Heart left ventricle (tissue), 16 donors: ENCODE measurements around the gene CBX8. TPM values are rescaled to one million over a fixed set of nuclear protein-coding genes. Genes with fewer than 3 reads are reported as not detected.
A peak's percentile ranks its signal among the peaks of the same experiment; 100 is the strongest.

Experiments
- ATAC-seq, 4 donors: fragments of 200-7000 bp; cut with Tn5 transposase; one replicate each; pipeline ENCODE4 v1.9.1; 2020 to 2022; ENCODE audit warnings: moderate library complexity in 4 of 4, mild to moderate bottlenecking in 3 of 4, moderate number of reproducible peaks in 1 of 4
- DNase-seq, 5 donors: peaks; one replicate each; pipeline ENCODE4 v3.0.0-alpha.2; 2020
- H3K27ac ChIP-seq, 12 donors: fragments of 200-600 bp; sonication (generic) in 4 of 12; one replicate each; pipeline versions ENCODE4 v1.5.0 to v1.8.0; 2016 to 2022; ENCODE audit warnings: mild to moderate bottlenecking in 2 of 12
- H3K27me3 ChIP-seq, 9 donors: fragments of 200-600 bp; sonication (generic) in 2 of 9; one replicate each; pipeline versions ENCODE4 v1.5.1 to v1.8.0; 2016 to 2022; ENCODE audit warnings: mild to moderate bottlenecking in 3 of 9
- H3K36me3 ChIP-seq, 9 donors: fragments of 200-600 bp; sonication (generic) in 2 of 9; one replicate each; pipeline versions ENCODE4 v1.5.0 to v1.8.0; 2018 to 2022; ENCODE audit warnings: mild to moderate bottlenecking in 2 of 9
- H3K4me1 ChIP-seq, 12 donors: fragments of 200-600 bp; sonication (generic) in 4 of 12; one replicate each; pipeline versions ENCODE4 v1.5.0 to v1.8.0; 2016 to 2022; ENCODE audit warnings: mild to moderate bottlenecking in 3 of 12
- H3K4me3 ChIP-seq, 12 donors: fragments of 200-600 bp; sonication (generic) in 4 of 12; one replicate each; pipeline versions ENCODE4 v1.5.0 to v1.8.0; 2017 to 2022; ENCODE audit warnings: mild to moderate bottlenecking in 9 of 12, moderate library complexity in 4 of 12
- H3K9me3 ChIP-seq, 12 donors: fragments of 200-600 bp; sonication (generic) in 4 of 12; one replicate each; pipeline versions ENCODE4 v1.5.0 to v1.8.0; 2016 to 2022; ENCODE audit warnings: mild to moderate bottlenecking in 1 of 12
- POLR2A ChIP-seq, 2 donors: fragments of 450-650 bp; IDR thresholded peaks; one replicate each; pipeline ENCODE4 v1.6.1; 2017; ENCODE audit warnings: antibody characterized with exemption in 2 of 2, mild to moderate bottlenecking in 2 of 2, moderate library complexity in 2 of 2
- WGBS, 4 donors: extraction: QIAGEN DNeasy Blood & Tissue Kit in 2 of 4; methylation state at CpG; one replicate each; pipeline versions ENCODE4 v1.1.5 to v1.1.7; 2013 to 2018; 5-methylcytosine and 5-hydroxymethylcytosine counted together
- intact Hi-C, 10 donors: fragments of 100-400 bp; cut with DNase I; formaldehyde crosslinking; loops; one replicate each; pipeline versions ENCODE4 v1.11.1 to v1.14.2; 2022
- polyA plus RNA-seq, 2 donors: library from polyadenylated mRNA; stranded (reverse); fragments of 200-250 nt; gene quantifications; one replicate each; pipeline ENCODE4 v1.2.3, GENCODE V29; 2013
- total RNA-seq, 9 donors: library from RNA; depleted of rRNA in 2 of 9; stranded (reverse); fragments of >200 nt in 2 of 9; fragmentation: NEBNext Ultra II Directional in 3 of 9; extraction: Animal tissue kit (Norgen Biotek cat#: 25700) in 3 of 9; gene quantifications; one replicate each; pipeline versions ENCODE4 v1.1.0 to v1.2.4, GENCODE V29; 2016 to 2023
- TF ChIP-seq, protein P1 (sequence below), 12 donors: fragments of 200-600 bp; sonication (generic) in 4 of 12; IDR thresholded peaks; one replicate each; pipeline versions ENCODE4 v1.5.0 to v1.8.0; 2018 to 2022; ENCODE audit warnings: antibody characterized with exemption in 12 of 12, mild to moderate bottlenecking in 5 of 12
- donor health status: ischemic (EF 13 %, LVEDD 7.1; RV severe dilation, severe dysfunction).
- donor health status: healthy with polysubstance abuse.
- donor health status: DM: no; HTN: yes; CAD: no.
- donor health status: DM: no; HTN: no; CAD: no.
- donor health status: ischemic (EF 25% LVEDD 6.9; RV normal size, moderate dysfunction).
- donor health status: ischemic (EF 25% LVEDD 5.7; RV mildly dilated, moderate dysfunction).
- donor health status: healthy.
- donor health status: DM: yes; HTN: yes; CAD: no.
- donor health status: ischemic (EF 35%, LVEDD 5.7; RV mildly dilated, moderate dysfunction).
- donor health status: nonischemic (EF 11% LVEDD 7.7; RV severe dilation, severe dysfunction).
- donor health status: DM: yes; HTN: yes; CAD: no.
- donor health status: PGD.
- donor health status: ischemic (EF 29% LVEDD 5.4; RV normal size, mild dysfunction).
- donor health status: nonischemic (EF 23%, LVEDD 6.1; RV moderate dilation, normal function).

Gene CBX8
- total and polyA plus RNA-seq, 11 donors = 1.5 to 9.2 (median 5.1) TPM

DNA sequence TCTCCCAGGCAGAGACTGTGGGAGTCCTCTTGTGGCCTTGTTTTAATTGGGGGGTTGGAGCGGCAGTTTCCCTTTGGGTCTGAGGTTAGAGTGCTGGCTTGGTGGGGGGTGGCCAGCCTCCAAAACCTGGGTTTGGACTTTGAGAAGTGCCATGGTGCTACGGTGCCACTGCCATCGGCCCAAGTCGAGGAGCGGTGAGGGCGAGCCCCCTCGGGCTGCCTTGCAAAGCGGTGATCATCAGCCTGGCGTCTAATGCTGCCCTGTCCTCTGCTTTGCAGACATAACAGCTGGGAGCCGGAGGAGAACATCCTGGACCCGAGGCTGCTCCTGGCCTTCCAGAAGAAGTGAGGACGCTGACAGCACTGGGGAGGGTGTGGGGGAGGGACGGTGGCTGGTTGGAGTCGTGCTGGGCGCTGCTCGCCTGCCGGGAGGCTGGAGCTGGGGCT, 17.8 kb downstream of the CBX8 start:
- peaks cover 0 to 38% (median 17%) of the 10 kb centered on the region in 12 donors for H3K4me1 ChIP-seq
- H3K36me3 ChIP-seq = peaks cover 0 to 2% (median 0%) of the 10 kb centered on the region in 9 donors
- TF ChIP-seq POLR2A (IDR thresholded peaks at IDR 0.05) = no peak
- TF ChIP-seq, protein P1, sequence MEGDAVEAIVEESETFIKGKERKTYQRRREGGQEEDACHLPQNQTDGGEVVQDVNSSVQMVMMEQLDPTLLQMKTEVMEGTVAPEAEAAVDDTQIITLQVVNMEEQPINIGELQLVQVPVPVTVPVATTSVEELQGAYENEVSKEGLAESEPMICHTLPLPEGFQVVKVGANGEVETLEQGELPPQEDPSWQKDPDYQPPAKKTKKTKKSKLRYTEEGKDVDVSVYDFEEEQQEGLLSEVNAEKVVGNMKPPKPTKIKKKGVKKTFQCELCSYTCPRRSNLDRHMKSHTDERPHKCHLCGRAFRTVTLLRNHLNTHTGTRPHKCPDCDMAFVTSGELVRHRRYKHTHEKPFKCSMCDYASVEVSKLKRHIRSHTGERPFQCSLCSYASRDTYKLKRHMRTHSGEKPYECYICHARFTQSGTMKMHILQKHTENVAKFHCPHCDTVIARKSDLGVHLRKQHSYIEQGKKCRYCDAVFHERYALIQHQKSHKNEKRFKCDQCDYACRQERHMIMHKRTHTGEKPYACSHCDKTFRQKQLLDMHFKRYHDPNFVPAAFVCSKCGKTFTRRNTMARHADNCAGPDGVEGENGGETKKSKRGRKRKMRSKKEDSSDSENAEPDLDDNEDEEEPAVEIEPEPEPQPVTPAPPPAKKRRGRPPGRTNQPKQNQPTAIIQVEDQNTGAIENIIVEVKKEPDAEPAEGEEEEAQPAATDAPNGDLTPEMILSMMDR (IDR thresholded peaks at IDR 0.05) = no peak
- DNase-seq (peak in 1 of 5 donors; percentile 47), ATAC-seq (no peak)
- peak overlapping the region in 11 of 12 donors; percentile 47 to 96 (median 76) for H3K4me3 ChIP-seq
- peak overlapping the region in 1 of 12 donors; percentile 82 for H3K27ac ChIP-seq
- no peaks in the 10 kb centered on the region for H3K9me3 ChIP-seq
- WGBS, 4 donors = 31 to 42% (median 35%) methylated on average over 10 to 17 of the region's 17 CpGs
- intact Hi-C loops = loop anchor here in 2 of 10 donors (5.0 kb wide), 1 partner anchor 37 kb away; no protein-coding TSS in a partner anchor
- peaks cover 0 to 58% (median 5%) of the 10 kb centered on the region in 9 donors for H3K27me3 ChIP-seq

DNA sequence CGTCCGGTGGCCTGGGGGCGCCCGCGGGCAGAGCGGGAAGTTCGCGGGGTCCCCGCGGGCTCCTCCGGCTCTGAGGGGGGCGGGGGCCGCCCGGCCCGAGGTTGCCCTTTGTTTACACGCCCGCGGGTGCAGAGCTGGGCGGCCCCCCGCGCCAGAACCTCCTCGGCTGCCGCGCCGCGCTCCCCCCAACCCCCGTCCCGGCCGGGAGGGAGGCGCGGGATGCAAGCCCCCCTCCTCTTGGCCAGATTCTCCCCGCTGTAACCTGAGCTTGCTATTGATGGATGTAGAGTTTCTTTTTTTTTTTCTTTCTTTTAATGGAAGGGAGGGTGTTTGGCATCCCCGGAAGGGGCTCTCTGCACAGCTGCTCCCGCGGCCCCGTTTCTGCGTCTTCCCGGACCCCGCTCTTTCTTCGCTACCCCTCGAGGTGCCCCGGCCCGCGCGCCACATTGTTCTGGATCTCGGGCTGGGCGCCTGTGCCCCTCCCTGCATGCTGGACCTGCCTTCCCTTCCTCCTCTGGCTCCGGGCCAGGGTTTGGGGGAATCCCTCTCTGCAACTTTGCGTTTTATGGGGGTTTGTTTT, 18.3 kb downstream of the CBX8 start:
- WGBS, 4 donors = 3 to 6% (median 4%) methylated on average over 26 to 49 of the region's 49 CpGs
- ATAC-seq (peak in 2 of 4 donors; percentile 5), DNase-seq (peak in 1 of 5 donors; percentile 69)
- no peaks in the 10 kb centered on the region for H3K9me3 ChIP-seq
- H3K36me3 ChIP-seq = no peaks in the 10 kb centered on the region
- H3K27ac ChIP-seq = peak overlapping the region in 9 of 12 donors; percentile 22 to 82 (median 69)
- peak overlapping the region; percentile 47 to 96 (median 76) for H3K4me3 ChIP-seq
- H3K27me3 ChIP-seq = peaks cover 0 to 63% (median 5%) of the 10 kb centered on the region in 9 donors
- peaks cover 0 to 38% (median 17%) of the 10 kb centered on the region in 12 donors for H3K4me1 ChIP-seq
- intact Hi-C loops = loop anchor here in 2 of 10 donors (5.0 kb wide), 1 partner anchor 36 kb away; no protein-coding TSS in a partner anchor
- no peak for TF ChIP-seq POLR2A (IDR thresholded peaks at IDR 0.05)

DNA sequence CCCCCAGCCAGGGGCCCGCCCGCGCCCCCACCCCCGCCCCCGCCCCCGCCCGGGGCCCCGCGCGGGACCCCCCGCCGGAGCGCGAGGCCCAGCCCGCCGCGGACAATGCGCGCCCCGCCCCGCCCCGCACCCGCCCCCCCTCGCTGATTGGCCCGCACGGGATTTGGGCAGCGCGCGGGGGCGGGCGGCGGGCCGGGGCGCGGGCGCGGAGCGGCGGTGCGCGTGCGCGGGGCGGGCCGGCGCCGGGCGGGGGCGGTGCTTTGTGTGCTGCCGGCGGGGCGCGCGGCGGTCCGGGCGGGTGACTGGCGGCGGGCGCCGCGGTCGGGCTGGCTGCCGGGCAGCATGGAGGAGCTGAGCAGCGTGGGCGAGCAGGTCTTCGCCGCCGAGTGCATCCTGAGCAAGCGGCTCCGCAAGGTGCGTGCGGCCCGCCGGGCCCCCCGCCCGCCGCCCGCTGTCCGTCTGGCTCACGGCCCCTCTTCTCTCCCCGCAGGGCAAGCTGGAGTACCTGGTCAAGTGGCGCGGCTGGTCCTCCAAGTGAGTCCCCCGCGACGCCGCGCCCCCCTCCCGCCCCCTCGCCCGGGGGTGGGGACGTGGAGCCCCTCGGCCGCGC, 18.9 kb downstream of the CBX8 start, which contains the start of gene CBX2:
Gene CBX2 (plus strand): TSS at position 255 of the 610 bp plus-strand sequence. CDS start 88 bp downstream, at position 343.
- peak in 3 of 4 donors; percentile 70 to 81 (median 80) for ATAC-seq
- intact Hi-C loops = loop anchor here in 3 of 10 donors (2.0 to 5.0 kb wide), 2 partner anchors 31 to 36 kb away; no protein-coding TSS in a partner anchor
- H3K27ac ChIP-seq = peak within 1 kb of the TSS; percentile 55 to 84 (median 77)
- H3K27me3 ChIP-seq = peaks cover 0 to 65% (median 5%) of the 10 kb centered on the region in 9 donors
- WGBS, 4 donors = 1% methylated on average over 23 to 96 of the region's 96 CpGs; no CpG with 5 or more reads in 1 of the 4 donors
- peak within 1 kb of the TSS; percentile 53 to 96 (median 76) for H3K4me3 ChIP-seq
- DNase-seq = peak; percentile 81 to 92 (median 85)
- no peaks in the 10 kb centered on the region for H3K36me3 ChIP-seq
- peaks cover 0 to 38% (median 17%) of the 10 kb centered on the region in 12 donors for H3K4me1 ChIP-seq
- TF ChIP-seq, protein P1 (IDR thresholded peaks at IDR 0.05) = peak in 1 of 12 donors; percentile 4
- peak in 1 of 2 donors; percentile 27 for TF ChIP-seq POLR2A (IDR thresholded peaks at IDR 0.05)
- H3K9me3 ChIP-seq = no peaks in the 10 kb centered on the region

DNA sequence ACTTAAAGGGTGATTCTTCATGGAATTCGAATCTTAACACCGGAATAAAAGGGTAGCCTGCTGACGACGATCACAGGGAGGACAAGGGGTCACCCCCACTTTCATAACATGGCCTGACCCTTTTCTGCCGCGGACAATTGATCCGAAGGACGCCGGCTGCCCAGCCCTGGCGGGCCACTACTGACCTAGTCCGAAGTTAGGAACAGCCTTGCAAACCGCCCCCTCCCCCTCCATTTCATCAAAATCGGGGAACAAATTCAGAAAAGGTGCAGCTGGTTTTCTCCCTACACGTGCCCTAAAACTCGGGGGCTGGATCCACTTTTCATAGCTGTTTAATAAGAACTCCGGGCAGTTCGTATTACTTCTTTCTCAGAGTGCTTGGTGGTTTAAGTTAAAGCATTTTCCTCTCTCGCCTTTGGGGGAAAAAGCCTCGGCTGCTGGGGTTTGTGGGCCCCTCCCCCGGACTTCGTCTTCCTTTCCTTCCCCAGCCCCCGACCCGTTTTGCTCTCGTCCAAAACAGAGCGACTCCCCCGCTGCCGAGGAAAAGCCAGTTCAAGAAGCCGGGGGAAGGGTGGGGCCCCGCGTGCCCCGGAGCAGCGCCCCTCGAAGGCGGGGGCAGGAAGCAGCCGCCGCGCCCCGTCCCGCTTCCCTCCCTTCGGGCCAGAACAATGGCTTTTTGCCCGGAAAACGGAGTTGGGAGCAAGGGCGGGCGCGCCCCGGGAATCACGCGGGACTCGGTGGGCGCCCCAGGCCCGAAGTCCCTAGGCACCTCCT, 19.6 kb downstream of the CBX8 start:
- intact Hi-C loops = loop anchor here in 3 of 10 donors (2.0 to 5.0 kb wide), 2 partner anchors 31 to 35 kb away; no protein-coding TSS in a partner anchor
- Histone ChIP-seq H3K9me3 (no peaks in the 10 kb centered on the region), H3K4me3 (peak overlapping the region; percentile 26 to 96 (median 62)), H3K27ac (peak overlapping the region; percentile 55 to 84 (median 74)), H3K27me3 (peaks cover 0 to 70% (median 8%) of the 10 kb centered on the region in 9 donors), H3K36me3 (no peaks in the 10 kb centered on the region), H3K4me1 (peaks cover 0 to 38% (median 17%) of the 10 kb centered on the region in 12 donors)
- peak; percentile 79 to 83 (median 82) for DNase-seq
- no peak for TF ChIP-seq POLR2A (IDR thresholded peaks at IDR 0.05)
- TF ChIP-seq, protein P1 (IDR thresholded peaks at IDR 0.05) = peak in 6 of 12 donors; percentile 16 to 50 (median 32)
- 5 to 9% (median 7%) methylated on average over 44 to 51 of the region's 51 CpGs for WGBS, 4 donors
- peak; percentile 30 to 84 (median 62) for ATAC-seq
